ENCODE results near the gene CDHR1. TPM values are rescaled to one million over a fixed set of nuclear protein-coding genes. Genes with fewer than 3 reads are reported as not detected.

The CDHR1 gene
- polyA plus RNA-seq, 3 donors from 2014 or later, result 0.27 to 5.9 (median 4.1) TPM

GRCh38 chr10:84196941-84197340 lies 2.6 kb downstream of the CDHR1 start:
- Mint-ChIP-seq H3K36me3 (peaks cover 0 to 13% (median 6%) of the 10 kb centered on the region in 3 donors), H3K4me3 (no peak overlapping the region), H3K27ac (no peak overlapping the region), H3K4me1 (peaks cover 14 to 28% of the 10 kb centered on the region in 2 donors), H3K27me3 (ENCODE audit: low read depth in 3 of 3) (peaks cover 2 to 14% (median 2%) of the 10 kb centered on the region in 3 donors), H3K9me3 (no peaks in the 10 kb centered on the region)
- DNase-seq, result no peak

GRCh38 chr10:84197643-84198042 lies 3.3 kb downstream of the CDHR1 start:
- Mint-ChIP-seq H3K27me3 (ENCODE audit: low read depth in 3 of 3) (peaks cover 0 to 14% (median 2%) of the 10 kb centered on the region in 3 donors), H3K4me3 (no peak overlapping the region), H3K9me3 (no peaks in the 10 kb centered on the region), H3K36me3 (peaks cover 0 to 13% (median 6%) of the 10 kb centered on the region in 3 donors), H3K4me1 (peaks cover 14 to 28% of the 10 kb centered on the region in 2 donors), H3K27ac (no peak overlapping the region)
- DNase-seq, result no peak

GRCh38 chr10:84198206-84198915 lies 4.0 kb downstream of the CDHR1 start:
- Mint-ChIP-seq H3K4me1 (peaks cover 12 to 28% of the 10 kb centered on the region in 2 donors), H3K36me3 (peaks cover 0 to 13% (median 6%) of the 10 kb centered on the region in 3 donors), H3K27ac (peak overlapping the region in 1 of 6 donors; percentile 8), H3K27me3 (ENCODE audit: low read depth in 3 of 3) (peaks cover 0 to 8% (median 2%) of the 10 kb centered on the region in 3 donors), H3K9me3 (no peaks in the 10 kb centered on the region), H3K4me3 (no peak overlapping the region)
- no peak for DNase-seq

GRCh38 chr10:84200537-84201243 lies 6.4 kb downstream of the CDHR1 start:
- Mint-ChIP-seq H3K4me3 (no peak overlapping the region), H3K36me3 (peaks cover 0 to 13% (median 6%) of the 10 kb centered on the region in 3 donors), H3K27ac (no peak overlapping the region), H3K4me1 (peaks cover 3 to 9% of the 10 kb centered on the region in 2 donors), H3K27me3 (ENCODE audit: low read depth in 3 of 3) (peaks cover 2 to 9% (median 2%) of the 10 kb centered on the region in 3 donors), H3K9me3 (no peaks in the 10 kb centered on the region)
- DNase-seq, result no peak

GRCh38 chr10:84201244-84201606 lies 6.9 kb downstream of the CDHR1 start:
- Mint-ChIP-seq H3K36me3 (peaks cover 0 to 13% (median 6%) of the 10 kb centered on the region in 3 donors), H3K27ac (no peak overlapping the region), H3K4me3 (no peak overlapping the region)

GRCh38 chr10:84201682-84202081 lies 7.3 kb downstream of the CDHR1 start:
- H3K27ac Mint-ChIP-seq, result no peak overlapping the region

More at GRCh38 chr10:84201244-84201606, 6.9 kb downstream of the CDHR1 start:
- no peak for DNase-seq
- Mint-ChIP-seq H3K9me3 (no peaks in the 10 kb centered on the region), H3K27me3 (ENCODE audit: low read depth in 3 of 3) (peaks cover 0 to 7% (median 2%) of the 10 kb centered on the region in 3 donors), H3K4me1 (peaks cover 0 to 4% of the 10 kb centered on the region in 2 donors)

GRCh38 chr10:84202349-84202748 lies 8.0 kb downstream of the CDHR1 start:
- DNase-seq, result no peak
- Mint-ChIP-seq H3K27me3 (ENCODE audit: low read depth in 3 of 3) (peaks cover 0 to 4% (median 3%) of the 10 kb centered on the region in 3 donors), H3K9me3 (no peaks in the 10 kb centered on the region), H3K36me3 (peaks cover 0 to 13% (median 6%) of the 10 kb centered on the region in 3 donors), H3K27ac (no peak overlapping the region), H3K4me3 (no peak overlapping the region), H3K4me1 (no peaks in the 10 kb centered on the region)

More at GRCh38 chr10:84201682-84202081, 7.3 kb downstream of the CDHR1 start:
- H3K27me3 Mint-ChIP-seq (ENCODE audit: low read depth in 3 of 3), result peaks cover 0 to 5% (median 3%) of the 10 kb centered on the region in 3 donors
- no peaks in the 10 kb centered on the region for H3K9me3 Mint-ChIP-seq
- no peak for DNase-seq
- H3K4me1 Mint-ChIP-seq, result no peaks in the 10 kb centered on the region
- H3K36me3 Mint-ChIP-seq, result peaks cover 0 to 13% (median 6%) of the 10 kb centered on the region in 3 donors
- no peak overlapping the region for H3K4me3 Mint-ChIP-seq

GRCh38 chr10:84204122-84204521 lies 9.8 kb downstream of the CDHR1 start:
- Mint-ChIP-seq H3K36me3 (peaks cover 0 to 9% (median 0%) of the 10 kb centered on the region in 3 donors), H3K27me3 (ENCODE audit: low read depth in 3 of 3) (peaks cover 0 to 4% (median 3%) of the 10 kb centered on the region in 3 donors), H3K9me3 (no peaks in the 10 kb centered on the region), H3K27ac (no peak overlapping the region), H3K4me1 (no peaks in the 10 kb centered on the region), H3K4me3 (no peak overlapping the region)
- peak in 1 of 3 donors; percentile 17 for DNase-seq

GRCh38 chr10:84204610-84205009 lies 10.3 kb downstream of the CDHR1 start:
- H3K27me3 Mint-ChIP-seq (ENCODE audit: low read depth in 3 of 3), result peaks cover 0 to 4% (median 3%) of the 10 kb centered on the region in 3 donors
- H3K27ac Mint-ChIP-seq, result no peak overlapping the region
- H3K36me3 Mint-ChIP-seq, result peaks cover 0 to 7% (median 0%) of the 10 kb centered on the region in 3 donors
- H3K9me3 Mint-ChIP-seq, result no peaks in the 10 kb centered on the region
- no peak overlapping the region for H3K4me3 Mint-ChIP-seq
- no peaks in the 10 kb centered on the region for H3K4me1 Mint-ChIP-seq
- no peak for DNase-seq

GRCh38 chr10:84205049-84205852 lies 10.9 kb downstream of the CDHR1 start:
- no peak overlapping the region for H3K4me3 Mint-ChIP-seq
- peaks cover 0 to 6% (median 0%) of the 10 kb centered on the region in 3 donors for H3K36me3 Mint-ChIP-seq
- peak; percentile 62 to 72 (median 64) for DNase-seq
- no peaks in the 10 kb centered on the region for H3K9me3 Mint-ChIP-seq
- no peaks in the 10 kb centered on the region for H3K4me1 Mint-ChIP-seq
- H3K27me3 Mint-ChIP-seq (ENCODE audit: low read depth in 3 of 3), result peaks cover 0 to 4% (median 3%) of the 10 kb centered on the region in 3 donors
- peak overlapping the region in 1 of 6 donors; percentile 17 for H3K27ac Mint-ChIP-seq

GRCh38 chr10:84205853-84206525 lies 11.7 kb downstream of the CDHR1 start:
- Mint-ChIP-seq H3K27ac (peak overlapping the region in 1 of 6 donors; percentile 17), H3K27me3 (ENCODE audit: low read depth in 3 of 3) (peaks cover 0 to 4% (median 3%) of the 10 kb centered on the region in 3 donors), H3K9me3 (no peaks in the 10 kb centered on the region), H3K4me1 (no peaks in the 10 kb centered on the region), H3K4me3 (no peak overlapping the region), H3K36me3 (peaks cover 0 to 3% (median 0%) of the 10 kb centered on the region in 3 donors)
- DNase-seq, result no peak

- Mint-ChIP-seq H3K27me3 (ENCODE audit: low read depth in 3 of 3) (peaks cover 0 to 4% (median 3%) of the 10 kb centered on the region in 3 donors), H3K4me1 (no peaks in the 10 kb centered on the region)
These were observed 13.7 kb downstream of the CDHR1 start for GRCh38 chr10:84208023-84208422.

GRCh38 chr10:84211566-84211965 lies 17.2 kb downstream of the CDHR1 start:
- Mint-ChIP-seq H3K27ac (no peak overlapping the region), H3K4me1 (no peaks in the 10 kb centered on the region), H3K9me3 (no peaks in the 10 kb centered on the region), H3K27me3 (ENCODE audit: low read depth in 3 of 3) (peaks cover 0 to 3% (median under 1%) of the 10 kb centered on the region in 3 donors), H3K4me3 (no peak overlapping the region), H3K36me3 (peaks cover 0 to 3% (median 0%) of the 10 kb centered on the region in 3 donors)
- DNase-seq, result no peak

More at GRCh38 chr10:84208023-84208422, 13.7 kb downstream of the CDHR1 start:
- H3K36me3 Mint-ChIP-seq, result peaks cover 0 to 3% (median 0%) of the 10 kb centered on the region in 3 donors
- H3K9me3 Mint-ChIP-seq, result no peaks in the 10 kb centered on the region
- no peak for DNase-seq
- no peak overlapping the region for H3K27ac Mint-ChIP-seq
- no peak overlapping the region for H3K4me3 Mint-ChIP-seq

All from immature natural killer cell (primary cell).